ENCODE results near the gene COX14. TPM values are rescaled to one million over a fixed set of nuclear protein-coding genes. Genes with fewer than 3 reads are reported as not detected.
A peak's percentile ranks its signal among the peaks of the same experiment; 100 is the strongest.

COX14 gene
- total RNA-seq, 1 donor from 2014 or later = 19.8 TPM

DNA sequence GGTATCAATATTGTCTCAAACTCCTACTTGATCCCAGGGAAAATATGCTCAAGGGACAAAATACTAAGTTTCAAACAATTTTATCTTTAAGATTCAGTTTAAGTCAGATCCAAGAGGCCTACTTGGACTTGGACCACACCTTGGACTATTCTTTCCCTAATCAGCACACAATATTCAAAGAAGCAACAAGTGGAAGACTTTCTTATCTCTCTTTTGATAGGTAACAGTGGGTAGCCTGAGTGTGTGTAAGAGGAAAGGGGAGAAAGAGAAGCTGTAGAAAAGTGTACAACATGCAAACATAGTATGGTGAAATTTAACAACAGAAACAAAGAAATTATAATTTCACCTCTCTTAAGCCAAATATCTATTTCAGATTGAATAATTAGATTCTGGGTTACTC, 48.6 kb downstream of the COX14 start:
- H3K4me1 ChIP-seq = peaks cover 0 to 7% of the 10 kb centered on the region in 2 donors
- H3K27ac ChIP-seq = peak overlapping the region in 1 of 2 donors; percentile 33
- no peaks in the 10 kb centered on the region for H3K27me3 ChIP-seq
- no peaks in the 10 kb centered on the region for H3K9me3 ChIP-seq
- no peak for DNase-seq (ENCODE audit: low spot score in 2 of 2)
- peaks cover 0 to 4% of the 10 kb centered on the region in 2 donors for H3K36me3 ChIP-seq
- intact Hi-C loops (cut with DNase I) = loop anchor here (10.0 kb wide), 1 partner anchor 196 kb away; the partner anchor contains the start of gene AQP5
- H3K4me3 ChIP-seq = no peak overlapping the region
- TF ChIP-seq, protein P1, sequence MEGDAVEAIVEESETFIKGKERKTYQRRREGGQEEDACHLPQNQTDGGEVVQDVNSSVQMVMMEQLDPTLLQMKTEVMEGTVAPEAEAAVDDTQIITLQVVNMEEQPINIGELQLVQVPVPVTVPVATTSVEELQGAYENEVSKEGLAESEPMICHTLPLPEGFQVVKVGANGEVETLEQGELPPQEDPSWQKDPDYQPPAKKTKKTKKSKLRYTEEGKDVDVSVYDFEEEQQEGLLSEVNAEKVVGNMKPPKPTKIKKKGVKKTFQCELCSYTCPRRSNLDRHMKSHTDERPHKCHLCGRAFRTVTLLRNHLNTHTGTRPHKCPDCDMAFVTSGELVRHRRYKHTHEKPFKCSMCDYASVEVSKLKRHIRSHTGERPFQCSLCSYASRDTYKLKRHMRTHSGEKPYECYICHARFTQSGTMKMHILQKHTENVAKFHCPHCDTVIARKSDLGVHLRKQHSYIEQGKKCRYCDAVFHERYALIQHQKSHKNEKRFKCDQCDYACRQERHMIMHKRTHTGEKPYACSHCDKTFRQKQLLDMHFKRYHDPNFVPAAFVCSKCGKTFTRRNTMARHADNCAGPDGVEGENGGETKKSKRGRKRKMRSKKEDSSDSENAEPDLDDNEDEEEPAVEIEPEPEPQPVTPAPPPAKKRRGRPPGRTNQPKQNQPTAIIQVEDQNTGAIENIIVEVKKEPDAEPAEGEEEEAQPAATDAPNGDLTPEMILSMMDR (IDR thresholded peaks at IDR 0.05) = no peak

DNA sequence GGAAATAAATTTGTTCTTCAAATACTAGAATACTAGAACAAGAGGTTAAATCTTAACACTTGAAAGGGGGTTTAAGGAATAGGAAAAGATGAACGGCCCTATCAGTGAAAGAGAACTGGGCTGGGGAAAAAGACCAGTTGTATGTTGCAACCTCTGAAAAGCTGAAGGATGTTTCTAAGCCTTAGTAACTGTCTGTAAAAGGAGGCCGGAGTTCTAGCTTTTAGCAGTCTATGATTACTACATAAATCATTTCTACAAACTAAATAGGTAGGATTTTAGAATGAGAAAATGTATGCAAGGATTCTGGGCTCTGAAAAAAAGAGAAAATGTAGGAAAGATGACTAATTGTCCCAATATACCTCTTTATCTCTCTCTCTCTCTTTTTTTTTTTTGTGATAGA, 50.2 kb downstream of the COX14 start:
- H3K9me3 ChIP-seq = no peaks in the 10 kb centered on the region
- TF ChIP-seq, protein P1 (IDR thresholded peaks at IDR 0.05) = no peak
- peaks cover 0 to 4% of the 10 kb centered on the region in 2 donors for H3K36me3 ChIP-seq
- DNase-seq (ENCODE audit: low spot score in 2 of 2) = no peak
- H3K27ac ChIP-seq = no peak overlapping the region
- peaks cover 0 to 10% of the 10 kb centered on the region in 2 donors for H3K4me1 ChIP-seq
- intact Hi-C loops (cut with DNase I) = loop anchor here (10.0 kb wide), 1 partner anchor 197 kb away; the partner anchor contains the start of gene AQP5
- H3K4me3 ChIP-seq = no peak overlapping the region
- no peaks in the 10 kb centered on the region for H3K27me3 ChIP-seq

DNA sequence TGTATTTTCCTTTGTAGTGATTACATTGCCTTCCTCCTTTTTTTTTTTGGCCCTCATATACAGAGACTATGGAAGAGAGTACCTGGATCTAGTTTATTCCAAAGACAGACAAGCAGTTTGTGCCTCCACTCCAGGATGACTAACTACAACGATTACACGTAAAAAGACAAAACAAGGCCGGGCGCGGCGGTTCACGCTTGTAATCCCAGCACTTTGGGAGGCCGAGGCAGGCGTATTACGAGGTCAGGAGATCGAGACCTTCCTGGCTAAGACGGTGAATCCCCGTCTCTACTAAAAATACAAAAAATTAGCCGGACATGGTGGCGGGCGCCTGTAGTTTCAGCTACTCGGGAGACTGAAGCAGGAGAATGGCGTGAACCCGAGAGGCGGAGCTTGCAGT, 52.9 kb downstream of the COX14 start:
- TF ChIP-seq, protein P1 (IDR thresholded peaks at IDR 0.05) = no peak
- Histone ChIP-seq H3K9me3 (peaks cover 0 to 7% of the 10 kb centered on the region in 2 donors), H3K27me3 (no peaks in the 10 kb centered on the region), H3K4me1 (peaks cover 0 to 14% of the 10 kb centered on the region in 2 donors), H3K27ac (no peak overlapping the region), H3K4me3 (no peak overlapping the region), H3K36me3 (no peaks in the 10 kb centered on the region)
- DNase-seq (ENCODE audit: low spot score in 2 of 2) = no peak
- intact Hi-C loops (cut with DNase I) = loop anchor here (5.0 to 10.0 kb wide), 2 partner anchors 33 to 200 kb away; partner anchors contain the start of gene AQP5

DNA sequence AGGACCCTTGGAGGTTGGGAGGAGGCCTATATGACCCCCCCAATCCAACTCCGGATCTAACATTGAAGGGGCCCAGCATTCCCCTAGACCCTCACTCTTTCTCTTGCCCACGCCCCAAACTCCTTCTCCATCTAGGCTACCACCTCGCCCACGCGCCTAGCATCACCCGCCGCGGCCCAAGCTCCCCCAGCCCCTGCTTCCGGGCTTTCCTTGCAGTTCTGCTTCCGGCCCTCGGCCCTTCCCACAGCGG, 54.7 kb downstream of the COX14 start:
- peak overlapping the region; percentile 85 to 98 for H3K4me3 ChIP-seq
- intact Hi-C loops (cut with DNase I) = loop anchor here (1.0 to 10.0 kb wide), 6 partner anchors 34 to 234 kb away; partner anchors contain the start of genes AQP5, COX14, LARP4 and RACGAP1
- H3K36me3 ChIP-seq = no peaks in the 10 kb centered on the region
- DNase-seq (ENCODE audit: low spot score in 2 of 2) = no peak
- H3K27me3 ChIP-seq = no peaks in the 10 kb centered on the region
- peak overlapping the region; percentile 98 to 99 for H3K27ac ChIP-seq
- TF ChIP-seq, protein P1 (IDR thresholded peaks at IDR 0.05) = no peak
- H3K9me3 ChIP-seq = peaks cover 0 to 10% of the 10 kb centered on the region in 2 donors
- peaks cover 0 to 14% of the 10 kb centered on the region in 2 donors for H3K4me1 ChIP-seq

DNA sequence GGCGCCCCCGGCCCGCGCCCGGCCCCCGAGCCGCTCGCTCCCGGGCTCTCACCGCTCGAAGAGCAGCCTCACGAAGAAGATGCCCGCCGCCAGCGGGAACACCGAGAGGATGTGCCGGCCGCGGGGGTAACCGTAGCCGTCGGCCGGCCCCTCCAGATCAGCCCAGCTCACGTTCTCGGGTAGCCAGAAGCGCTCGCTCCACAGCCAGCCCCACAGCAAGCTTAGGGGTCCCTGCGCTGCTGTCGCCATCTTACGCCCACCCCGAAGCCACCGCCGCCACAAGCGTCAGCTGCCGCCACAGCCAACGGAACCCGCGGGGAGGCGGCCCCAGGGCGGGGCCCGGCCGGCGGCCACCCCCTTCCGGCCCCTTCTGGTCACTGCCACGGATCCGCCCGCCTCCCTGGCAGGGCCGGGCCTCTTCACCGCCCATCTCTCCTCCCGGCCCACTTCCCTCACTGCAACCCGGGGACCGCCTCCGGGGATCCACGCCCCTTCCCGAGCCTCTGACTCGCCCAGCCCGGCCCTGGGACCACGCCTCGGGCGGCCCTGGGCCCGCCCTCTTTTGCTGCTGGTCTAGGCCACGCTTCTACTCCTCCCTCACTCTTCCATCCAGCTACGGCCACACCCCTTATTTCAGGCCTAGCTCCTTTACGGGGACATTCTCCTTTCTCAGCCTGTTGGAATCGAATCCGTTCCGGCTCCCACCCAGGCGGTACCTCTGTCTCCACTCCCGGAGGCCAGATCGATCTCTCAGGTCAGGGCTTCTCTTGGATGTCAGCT, 55.2 kb downstream of the COX14 start, which contains the start of gene CERS5:
CERS5 (minus strand) TSS at position 321 of the 780 bp plus-strand sequence; CDS start at position 249, 72 bp downstream.
- Histone ChIP-seq H3K4me1 (peaks cover 0 to 14% of the 10 kb centered on the region in 2 donors), H3K27ac (peak within 1 kb of the TSS; percentile 98 to 99), H3K4me3 (peak within 1 kb of the TSS; percentile 85 to 98), H3K27me3 (no peaks in the 10 kb centered on the region), H3K9me3 (peaks cover 0 to 10% of the 10 kb centered on the region in 2 donors), H3K36me3 (no peaks in the 10 kb centered on the region)
- intact Hi-C loops (cut with DNase I) = loop anchor here (1.0 to 10.0 kb wide), 6 partner anchors 35 to 234 kb away; partner anchors contain the start of genes AQP5, COX14, LARP4 and RACGAP1
- DNase-seq (ENCODE audit: low spot score in 2 of 2) = peak; percentile 98 to 100
- TF ChIP-seq, protein P1 (IDR thresholded peaks at IDR 0.05) = peak in 2 of 3 experiments; percentile 12 to 28

Other genes starting within 250 kb of the COX14 start
- gene FAIM2, start 208.3 kb upstream of the COX14 start, total RNA-seq = 0.75 TPM
- gene AQP2, start 161.5 kb upstream of the COX14 start, total RNA-seq = not detected
- not detected for gene AQP5, start 150.4 kb upstream of the COX14 start, total RNA-seq
- not detected for gene AQP6, start 139.3 kb upstream of the COX14 start, total RNA-seq
- gene RACGAP1, start 86.7 kb upstream of the COX14 start, total RNA-seq = 5.1 TPM
- not detected for gene ASIC1, start 54.6 kb upstream of the COX14 start, total RNA-seq
- gene SMARCD1, start 26.9 kb upstream of the COX14 start, total RNA-seq = 277 TPM
- 12.2 TPM for gene GPD1, start 8.2 kb upstream of the COX14 start, total RNA-seq
- gene CERS5, start 55.1 kb downstream of the COX14 start, total RNA-seq = 29.7 TPM
- 79.4 TPM for gene LIMA1, start 171.3 kb downstream of the COX14 start, total RNA-seq

Measured in ascending aorta (tissue), 2 donors.